Middle frontal gyrus (tissue), 1 donor: Measurements from ENCODE around the gene PIN4.
A peak's percentile ranks its signal among the peaks of the same experiment; 100 is the strongest.
"Not testable (repeated sequence)": the region's sequence is repeated elsewhere in the genome, so short reads cannot be mapped to it uniquely, and the experiment has no call there.

ENCODE experiments used
- DNase-seq: peaks from one replicate; pipeline ENCODE4 v3.0.0-alpha.2; 2015; ENCODE audit warnings: low spot score; ENCODE audit errors: extremely low spot score

The PIN4 gene

DNA sequence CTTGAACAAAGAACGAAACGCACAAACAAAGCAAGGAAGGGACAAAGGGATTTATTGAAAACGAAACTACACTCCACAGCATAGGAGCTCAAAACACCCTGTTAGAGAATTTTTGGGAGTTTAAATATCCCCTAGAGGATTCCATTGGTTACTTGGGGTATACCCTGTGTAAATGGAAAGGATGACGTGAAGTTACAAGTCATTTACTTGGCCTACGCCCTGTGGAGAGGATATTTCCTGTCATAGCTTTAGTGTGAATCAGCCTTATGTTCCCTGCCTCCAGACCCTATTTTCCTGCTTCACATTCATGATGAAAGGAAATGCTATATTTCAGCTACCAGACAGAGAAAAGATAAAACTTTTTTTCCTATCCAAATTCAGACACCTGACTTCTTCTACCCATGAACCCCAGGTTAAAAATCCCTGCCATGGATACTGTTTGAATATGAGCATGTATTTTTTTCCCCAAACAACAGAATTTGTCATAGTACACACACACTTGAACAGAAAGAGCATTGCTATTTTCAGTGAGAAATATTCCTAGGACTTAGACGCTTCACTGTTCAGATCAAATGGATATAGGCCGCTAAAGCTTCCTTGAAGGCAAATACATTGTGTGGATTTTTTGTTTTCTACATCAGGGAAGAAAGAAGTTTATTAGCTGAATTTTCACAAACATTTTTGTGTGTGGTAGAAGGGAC is 20.4 kb downstream of the PIN4 start:
- no peak for DNase-seq

DNA sequence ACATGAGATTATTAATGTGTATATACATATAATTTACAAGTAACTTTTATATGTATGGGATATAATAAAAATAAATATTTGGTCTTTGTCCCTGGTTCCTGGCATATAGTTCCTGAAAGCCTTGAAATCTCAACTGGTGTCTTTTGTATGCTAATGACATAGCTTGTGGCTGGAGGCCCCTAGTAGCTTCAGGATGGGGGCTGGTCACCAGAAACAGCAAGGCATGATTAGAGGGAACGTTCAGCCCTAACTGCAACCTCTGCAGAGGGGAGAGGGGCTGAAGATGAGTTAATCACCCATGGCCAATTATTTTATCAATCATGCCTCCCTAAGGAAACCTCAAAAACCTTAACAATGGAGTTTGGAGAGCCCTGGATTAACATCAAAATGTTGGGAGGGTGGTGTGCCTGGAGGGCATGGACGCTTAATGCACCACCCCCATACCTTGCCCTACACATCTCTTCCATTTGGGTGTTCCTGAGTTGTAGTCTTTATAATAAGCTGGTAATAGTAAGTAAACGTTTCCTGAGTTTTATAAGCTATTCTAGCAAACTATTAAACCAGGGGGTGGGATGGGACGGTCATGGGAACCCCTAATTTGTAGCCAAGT is 21.3 kb downstream of the PIN4 start:
- DNase-seq: no peak

GRCh38 chrX:72203421-72203820 is 21.9 kb downstream of the PIN4 start:
- no peak for DNase-seq

DNA sequence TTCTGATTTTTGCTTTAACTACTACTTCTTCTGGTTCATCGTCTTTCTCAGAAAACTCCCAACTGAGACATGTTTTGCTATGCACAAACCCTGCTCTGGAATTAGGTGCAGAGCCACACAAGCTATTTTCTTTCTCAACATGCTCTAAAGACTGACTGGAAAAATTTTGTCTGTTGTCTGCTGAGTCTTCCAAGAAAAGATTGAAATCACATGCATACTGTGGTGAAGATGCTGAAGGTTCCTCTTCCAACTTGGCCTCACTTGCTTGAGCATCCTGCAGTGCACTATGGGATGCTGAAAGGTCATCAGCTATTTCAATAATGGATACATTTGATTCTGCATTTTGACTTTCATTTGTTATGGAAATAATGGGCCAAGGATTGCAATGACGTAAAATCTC is 24.1 kb downstream of the PIN4 start:
- DNase-seq: no peak

DNA sequence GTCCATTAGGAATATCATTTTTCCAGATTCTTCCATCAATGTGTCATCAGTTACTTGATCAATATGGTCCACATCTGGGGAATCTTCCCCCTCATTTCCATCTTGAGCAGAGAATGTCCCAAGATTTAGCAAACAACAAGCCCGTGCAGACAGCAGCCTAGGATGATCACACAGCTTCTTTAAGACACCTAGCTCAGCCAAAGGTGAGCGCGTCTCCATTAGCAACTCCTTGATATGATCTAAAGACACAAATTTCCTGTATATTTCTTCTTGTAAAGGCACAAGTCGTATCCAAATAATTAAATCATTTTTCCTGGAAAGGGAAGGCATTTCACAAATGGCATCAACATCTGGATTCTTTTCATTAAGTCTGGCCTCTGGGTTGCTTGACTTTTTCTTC is 25.8 kb downstream of the PIN4 start:
- DNase-seq: no peak

GRCh38 chrX:72208126-72208800 is 26.7 kb downstream of the PIN4 start:
- no peak for DNase-seq

DNA sequence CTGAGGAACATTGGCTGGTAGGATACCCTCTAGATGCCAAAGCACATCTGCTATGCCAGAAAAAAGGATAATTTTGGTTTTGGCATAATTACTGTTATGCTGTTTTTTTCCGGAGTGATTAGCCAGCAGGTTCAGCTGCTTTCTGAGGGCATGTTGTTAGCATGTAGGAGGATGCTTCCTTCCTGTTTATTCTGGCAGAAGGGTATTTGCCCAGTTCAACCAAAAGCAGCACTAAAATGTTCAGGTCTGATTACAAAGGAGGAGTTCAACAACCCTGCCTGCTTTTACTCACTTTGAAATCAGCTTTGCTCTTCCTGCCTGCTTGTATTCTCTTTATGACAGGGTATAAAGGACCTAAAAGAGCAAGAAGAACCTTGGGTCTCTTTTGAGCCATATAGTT is 35.4 kb downstream of the PIN4 start:
- no peak for DNase-seq

DNA sequence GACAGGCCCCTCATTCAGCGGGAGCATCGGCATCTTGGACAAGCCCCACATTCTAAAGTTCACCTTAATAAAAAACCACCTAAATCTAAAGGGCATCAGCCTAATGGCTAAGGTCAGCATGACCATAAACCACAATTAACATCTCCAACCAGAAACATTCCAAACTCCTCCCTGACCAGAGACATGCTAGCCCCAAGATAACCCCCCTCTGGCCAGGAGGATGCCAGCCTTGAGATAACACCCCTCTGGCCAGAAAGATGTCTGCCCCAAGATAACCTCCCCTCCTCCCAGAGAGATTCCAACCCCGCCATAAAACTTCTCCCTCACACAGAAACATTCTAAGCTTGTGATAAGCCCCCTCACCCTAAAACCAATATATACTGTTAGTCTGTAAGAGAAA is 38.8 kb downstream of the PIN4 start:
- DNase-seq: not testable (repeated sequence)

GRCh38 chrX:72230290-72230689 is 48.7 kb downstream of the PIN4 start:
- no peak for DNase-seq

DNA sequence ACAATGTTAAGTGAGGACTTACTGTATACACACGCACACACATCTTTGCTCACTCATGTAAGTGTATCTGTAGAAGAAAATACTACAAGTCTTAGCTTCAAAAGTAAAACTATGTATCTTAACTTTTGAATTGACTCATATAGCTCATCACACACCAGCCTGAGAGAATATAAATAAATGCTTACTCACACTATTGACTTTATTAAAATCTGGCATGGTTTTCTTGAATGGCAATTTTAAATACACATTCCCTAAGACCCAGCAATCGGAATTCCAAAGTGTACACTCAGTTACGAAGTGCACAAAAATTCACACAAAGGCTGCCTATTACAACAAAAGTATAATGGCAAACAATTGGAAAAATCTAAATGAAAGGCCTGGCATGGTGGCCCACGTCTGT is 55.3 kb downstream of the PIN4 start:
- no peak for DNase-seq

DNA sequence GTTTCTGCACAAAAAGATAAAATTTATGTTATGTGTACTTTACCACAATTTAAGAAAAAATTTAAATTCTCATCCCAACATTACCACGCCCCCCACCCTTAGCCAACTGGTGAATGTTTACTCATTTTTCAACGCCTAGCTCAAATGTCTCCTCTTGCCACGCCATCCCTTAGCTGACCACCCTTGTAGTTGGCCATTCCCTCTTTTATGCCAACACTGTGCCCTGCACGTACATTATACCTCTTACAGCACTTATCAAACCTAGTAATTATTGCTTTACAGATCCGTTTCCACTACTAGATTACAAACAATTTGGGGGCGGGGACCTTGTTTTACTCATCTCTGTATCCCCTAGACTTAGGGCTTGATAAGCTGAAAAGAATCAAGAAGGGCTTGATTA is 56.6 kb downstream of the PIN4 start:
- no peak for DNase-seq

DNA sequence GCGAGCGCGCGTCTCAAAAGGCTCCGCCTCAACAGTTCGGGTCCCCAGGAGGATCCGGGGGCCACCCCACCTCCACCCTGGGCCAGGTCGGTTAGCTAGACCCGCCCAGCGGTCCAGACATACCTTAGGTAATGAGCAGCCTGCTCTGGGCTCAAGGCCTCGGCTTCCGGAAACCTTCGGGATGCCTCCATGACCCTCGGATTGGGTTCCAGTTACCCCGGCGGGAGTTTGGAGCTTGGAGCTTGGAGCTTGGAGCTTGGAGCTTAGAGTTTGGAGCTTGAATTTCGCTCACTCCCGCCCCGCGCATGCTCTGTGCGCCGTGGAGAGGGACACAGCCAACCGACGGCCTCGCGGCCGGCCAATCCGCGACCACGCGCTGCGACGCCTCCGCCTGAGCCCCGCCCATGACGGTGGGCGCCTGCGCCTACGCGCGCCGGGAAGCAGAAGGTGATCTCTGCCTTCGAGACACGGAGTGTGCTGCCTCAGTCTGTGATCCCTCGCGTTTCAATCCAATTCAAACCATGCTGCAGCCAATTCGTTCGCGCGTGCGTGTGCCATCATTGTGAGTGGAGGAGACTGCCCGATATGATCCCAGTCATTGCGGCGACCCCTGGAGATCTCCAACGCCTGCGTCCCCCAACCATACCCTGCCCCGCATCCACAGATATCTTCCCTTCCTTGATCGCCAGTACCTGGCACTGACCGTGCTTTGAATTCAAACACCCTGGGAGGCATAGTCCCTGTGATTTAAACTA is 57.3 kb downstream of the PIN4 start, which contains the start of gene ERCC6L:
TSS of gene ERCC6L (minus strand) at position 307 of the 755 bp plus-strand sequence. CDS start at position 191, 116 bp downstream.
- peak; percentile 31 for DNase-seq

GRCh38 chrX:72240976-72241375 is 59.4 kb downstream of the PIN4 start:
- no peak for DNase-seq

DNA sequence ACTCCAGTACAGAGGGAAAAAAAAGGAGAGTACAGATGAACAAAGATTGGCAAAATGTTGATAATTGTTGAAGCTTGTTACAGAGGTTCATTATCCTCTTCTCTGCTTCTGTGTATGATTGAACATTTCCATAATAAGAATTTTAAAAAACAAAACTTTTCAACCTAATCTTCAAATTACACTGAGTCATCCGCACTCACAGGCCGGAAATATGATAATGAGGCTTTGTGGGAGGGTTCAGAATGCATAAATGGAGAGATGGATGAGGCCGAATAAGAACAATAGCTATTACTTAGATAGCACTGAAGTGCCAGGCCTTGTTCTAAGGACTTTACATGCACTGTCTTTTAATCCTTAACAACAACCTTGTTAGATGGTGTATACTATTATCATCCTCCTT is 61.9 kb downstream of the PIN4 start:
- DNase-seq: no peak

DNA sequence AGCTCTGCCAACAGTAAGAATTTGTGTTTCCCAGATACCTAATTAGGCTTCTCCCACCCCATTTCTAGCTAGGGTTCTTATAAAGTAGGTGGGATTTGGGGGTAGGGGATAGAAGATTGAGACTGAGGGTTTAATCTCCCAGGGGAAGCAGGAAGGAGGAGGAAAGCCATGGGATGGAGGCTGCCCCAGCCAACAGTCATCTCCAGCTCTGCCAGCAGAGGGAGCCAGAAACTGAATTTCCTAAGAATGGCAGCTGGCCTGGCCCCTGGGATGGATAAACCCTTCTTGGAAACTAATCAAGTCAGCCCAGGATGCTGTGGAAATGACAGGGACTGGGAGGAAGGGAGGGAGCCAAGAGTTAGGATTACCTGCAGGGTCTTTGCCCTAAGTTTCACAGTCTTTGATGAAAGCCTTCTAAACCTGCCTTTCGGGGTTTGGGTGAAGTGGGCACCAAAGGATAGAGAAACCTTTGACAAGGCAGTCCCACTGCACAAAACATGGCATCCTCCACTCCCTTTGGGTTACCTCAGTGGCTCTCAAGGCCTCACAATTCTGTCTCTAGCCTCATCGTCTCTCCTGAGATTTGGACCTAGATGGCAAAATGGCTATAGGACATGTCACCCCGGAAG is 64.0 kb downstream of the PIN4 start:
- no peak for DNase-seq

GRCh38 chrX:72247206-72247942 is 65.8 kb downstream of the PIN4 start:
- DNase-seq: no peak
